Measurements from ENCODE around the gene SLC8A1. TPM values are rescaled to one million over a fixed set of nuclear protein-coding genes. Genes with fewer than 3 reads are reported as not detected.

The SLC8A1 gene
- total RNA-seq, 1 donor from 2014 or later = 2.9 TPM

DNA sequence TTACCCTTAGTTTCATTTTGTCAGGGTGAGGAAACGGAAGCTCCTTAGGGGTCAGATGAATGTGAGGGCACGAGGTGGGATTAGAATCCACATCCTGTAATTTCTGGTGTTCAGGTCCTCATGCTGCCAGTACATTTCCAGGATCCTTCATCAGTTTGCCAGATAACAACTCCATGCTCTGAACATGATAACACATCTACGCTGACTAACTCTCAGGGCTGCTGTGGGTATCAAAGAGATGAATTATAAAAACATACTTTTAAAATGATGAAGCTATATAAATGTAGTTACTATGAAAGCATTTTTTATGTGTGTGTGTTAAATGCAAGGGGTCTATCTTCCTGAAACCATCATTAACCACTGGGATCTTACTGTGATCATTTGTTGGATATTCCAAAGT lies 325.9 kb downstream of the SLC8A1 start:
- H3K9me3 Mint-ChIP-seq = no peaks in the 10 kb centered on the region
- H3K27ac Mint-ChIP-seq = no peak overlapping the region
- no peaks in the 10 kb centered on the region for H3K36me3 Mint-ChIP-seq (ENCODE audit: low read depth)
- no peak for DNase-seq (ENCODE audit: low spot score)
- H3K27me3 Mint-ChIP-seq (ENCODE audit: insufficient read depth) = no peaks in the 10 kb centered on the region
- H3K4me3 Mint-ChIP-seq = no peak overlapping the region
- intact Hi-C loops (cut with micrococcal nuclease) = loop anchor here (10.0 kb wide), 1 partner anchor 211 kb away; no protein-coding TSS in a partner anchor
- H3K4me1 Mint-ChIP-seq (ENCODE audit: low read depth) = peaks cover 10% of the 10 kb centered on the region

GRCh38 chr2:40123746-40124145 lies 328.1 kb downstream of the SLC8A1 start:
- H3K4me1 Mint-ChIP-seq (ENCODE audit: low read depth) = peaks cover 10% of the 10 kb centered on the region
- no peak for DNase-seq (ENCODE audit: low spot score)
- no peaks in the 10 kb centered on the region for H3K27me3 Mint-ChIP-seq (ENCODE audit: insufficient read depth)
- H3K36me3 Mint-ChIP-seq (ENCODE audit: low read depth) = no peaks in the 10 kb centered on the region
- H3K27ac Mint-ChIP-seq = no peak overlapping the region
- intact Hi-C loops (cut with micrococcal nuclease) = loop anchor here (10.0 kb wide), 1 partner anchor 209 kb away; no protein-coding TSS in a partner anchor
- H3K4me3 Mint-ChIP-seq = no peak overlapping the region
- no peaks in the 10 kb centered on the region for H3K9me3 Mint-ChIP-seq

DNA sequence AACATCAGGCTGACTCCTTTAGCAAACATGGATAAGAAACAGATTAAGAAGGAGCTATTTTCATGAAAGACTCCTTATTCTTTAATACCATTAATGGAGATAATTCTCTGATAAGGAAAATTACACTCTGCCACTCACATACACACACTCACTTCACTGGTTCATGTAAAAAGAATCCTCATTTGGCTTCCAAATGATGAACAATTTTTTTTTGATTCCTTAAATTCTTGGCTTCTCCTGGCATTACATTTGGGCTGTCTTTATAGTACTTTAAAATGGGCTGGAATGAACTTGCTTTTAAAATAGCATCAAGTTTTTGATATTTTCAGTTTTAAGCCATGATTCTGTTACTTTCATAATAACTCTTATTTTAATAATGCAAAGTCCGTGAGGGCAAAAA lies 328.6 kb downstream of the SLC8A1 start:
- H3K4me3 Mint-ChIP-seq = no peak overlapping the region
- no peaks in the 10 kb centered on the region for H3K9me3 Mint-ChIP-seq
- H3K27me3 Mint-ChIP-seq (ENCODE audit: insufficient read depth) = no peaks in the 10 kb centered on the region
- intact Hi-C loops (cut with micrococcal nuclease) = loop anchor here (10.0 kb wide), 1 partner anchor 209 kb away; no protein-coding TSS in a partner anchor
- no peak for DNase-seq (ENCODE audit: low spot score)
- peaks cover 10% of the 10 kb centered on the region for H3K4me1 Mint-ChIP-seq (ENCODE audit: low read depth)
- H3K27ac Mint-ChIP-seq = no peak overlapping the region
- H3K36me3 Mint-ChIP-seq (ENCODE audit: low read depth) = no peaks in the 10 kb centered on the region

- H3K4me1 Mint-ChIP-seq (ENCODE audit: low read depth) = no peaks in the 10 kb centered on the region
- intact Hi-C loops (cut with micrococcal nuclease) = loop anchor here (10.0 kb wide), 1 partner anchor 206 kb away; no protein-coding TSS in a partner anchor
- no peak for DNase-seq (ENCODE audit: low spot score)
- no peak overlapping the region for H3K27ac Mint-ChIP-seq
- no peaks in the 10 kb centered on the region for H3K9me3 Mint-ChIP-seq
- no peaks in the 10 kb centered on the region for H3K27me3 Mint-ChIP-seq (ENCODE audit: insufficient read depth)
- no peaks in the 10 kb centered on the region for H3K36me3 Mint-ChIP-seq (ENCODE audit: low read depth)
- no peak overlapping the region for H3K4me3 Mint-ChIP-seq
Measured at GRCh38 chr2:40120957-40121356, 330.9 kb downstream of the SLC8A1 start.

DNA sequence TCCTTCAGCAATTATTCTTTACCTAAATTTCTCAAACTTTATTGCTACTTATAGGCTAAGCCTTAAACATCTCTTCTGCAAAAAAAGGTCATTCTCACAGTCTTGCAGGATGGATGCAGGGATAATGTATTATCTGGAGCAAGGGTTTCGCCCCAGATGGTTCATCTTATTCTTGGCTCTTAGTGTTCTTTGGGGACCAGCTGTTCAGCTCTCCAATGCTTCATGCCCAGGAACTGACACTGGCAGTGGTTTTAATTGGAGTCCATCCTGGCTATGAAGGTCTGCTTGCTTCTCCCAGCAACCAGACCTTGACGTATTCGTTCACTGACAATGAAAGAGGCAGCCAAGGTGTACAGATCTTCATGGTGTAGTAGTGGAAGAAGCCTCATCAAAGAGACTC lies 331.9 kb downstream of the SLC8A1 start:
- H3K27me3 Mint-ChIP-seq (ENCODE audit: insufficient read depth) = no peaks in the 10 kb centered on the region
- no peaks in the 10 kb centered on the region for H3K36me3 Mint-ChIP-seq (ENCODE audit: low read depth)
- H3K9me3 Mint-ChIP-seq = no peaks in the 10 kb centered on the region
- H3K4me1 Mint-ChIP-seq (ENCODE audit: low read depth) = no peaks in the 10 kb centered on the region
- intact Hi-C loops (cut with micrococcal nuclease) = loop anchor here (10.0 kb wide), 1 partner anchor 205 kb away; no protein-coding TSS in a partner anchor
- no peak overlapping the region for H3K27ac Mint-ChIP-seq
- H3K4me3 Mint-ChIP-seq = no peak overlapping the region
- DNase-seq (ENCODE audit: low spot score) = no peak

DNA sequence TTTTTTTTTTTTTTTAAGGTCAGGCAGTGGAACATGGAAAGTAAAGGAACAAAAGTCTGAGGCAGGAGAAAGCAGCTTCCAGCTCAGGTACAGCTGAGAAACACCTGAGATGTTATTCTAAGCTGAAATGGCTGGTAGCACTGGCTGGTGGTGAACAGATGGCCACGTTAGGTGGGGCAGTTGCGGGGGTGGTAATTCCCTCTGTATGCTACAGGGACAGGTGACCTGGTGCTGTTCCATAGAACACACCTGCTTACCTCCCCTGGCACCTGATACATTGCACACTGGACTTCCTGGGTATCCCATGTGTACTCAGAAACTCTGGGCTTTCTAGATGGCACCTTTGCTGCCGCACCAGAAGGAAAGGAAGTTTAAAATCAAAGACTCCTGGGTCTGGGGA lies 333.3 kb downstream of the SLC8A1 start:
- H3K36me3 Mint-ChIP-seq (ENCODE audit: low read depth) = no peaks in the 10 kb centered on the region
- intact Hi-C loops (cut with micrococcal nuclease) = no loop called here
- no peaks in the 10 kb centered on the region for H3K4me1 Mint-ChIP-seq (ENCODE audit: low read depth)
- DNase-seq (ENCODE audit: low spot score) = no peak
- H3K9me3 Mint-ChIP-seq = no peaks in the 10 kb centered on the region
- H3K27ac Mint-ChIP-seq = no peak overlapping the region
- H3K4me3 Mint-ChIP-seq = no peak overlapping the region
- H3K27me3 Mint-ChIP-seq (ENCODE audit: insufficient read depth) = no peaks in the 10 kb centered on the region

DNA sequence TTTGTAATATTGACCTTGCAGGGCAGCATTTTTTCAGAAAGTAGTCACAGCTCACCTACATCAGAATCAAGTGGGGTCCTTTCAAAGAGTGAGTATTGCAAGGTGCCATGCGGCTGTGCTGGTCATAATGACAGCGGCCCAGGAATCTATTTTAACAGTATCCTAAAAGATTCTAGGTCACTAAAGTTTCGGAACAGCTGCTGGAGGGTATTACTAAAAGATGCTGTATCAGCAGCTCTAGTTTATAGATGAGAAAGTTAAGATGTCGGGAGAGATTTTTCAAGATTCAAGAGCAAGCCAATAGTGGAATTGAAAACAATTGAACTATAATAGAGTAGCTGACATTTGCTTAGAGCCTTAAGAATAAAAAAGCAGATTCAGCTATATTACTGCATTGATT lies 336.0 kb downstream of the SLC8A1 start:
- no peaks in the 10 kb centered on the region for H3K36me3 Mint-ChIP-seq (ENCODE audit: low read depth)
- H3K4me3 Mint-ChIP-seq = no peak overlapping the region
- DNase-seq (ENCODE audit: low spot score) = no peak
- H3K4me1 Mint-ChIP-seq (ENCODE audit: low read depth) = no peaks in the 10 kb centered on the region
- no peaks in the 10 kb centered on the region for H3K27me3 Mint-ChIP-seq (ENCODE audit: insufficient read depth)
- intact Hi-C loops (cut with micrococcal nuclease) = no loop called here
- no peak overlapping the region for H3K27ac Mint-ChIP-seq
- H3K9me3 Mint-ChIP-seq = no peaks in the 10 kb centered on the region

DNA sequence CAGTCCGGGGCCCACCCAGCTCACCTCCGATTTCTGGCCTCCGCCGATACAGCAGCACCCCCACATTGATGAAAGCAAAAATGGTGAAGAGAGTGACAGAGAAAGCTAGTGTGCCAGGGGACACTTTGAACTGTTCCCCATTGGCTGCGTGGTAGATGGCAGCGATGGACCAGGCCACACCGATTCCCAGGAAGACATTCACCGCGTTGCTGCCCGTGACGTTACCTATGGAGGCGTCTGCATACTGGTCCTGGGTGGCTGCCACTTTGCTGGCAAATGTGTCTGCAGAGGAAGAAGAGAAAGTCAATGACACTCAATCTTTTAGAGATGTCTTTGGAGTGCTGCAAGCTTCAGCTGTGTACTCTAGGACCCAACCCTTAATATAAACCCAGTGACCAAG lies 336.5 kb downstream of the SLC8A1 start:
- no peaks in the 10 kb centered on the region for H3K27me3 Mint-ChIP-seq (ENCODE audit: insufficient read depth)
- H3K9me3 Mint-ChIP-seq = no peaks in the 10 kb centered on the region
- H3K4me3 Mint-ChIP-seq = no peak overlapping the region
- no peak for DNase-seq (ENCODE audit: low spot score)
- intact Hi-C loops (cut with micrococcal nuclease) = no loop called here
- H3K4me1 Mint-ChIP-seq (ENCODE audit: low read depth) = no peaks in the 10 kb centered on the region
- no peaks in the 10 kb centered on the region for H3K36me3 Mint-ChIP-seq (ENCODE audit: low read depth)
- no peak overlapping the region for H3K27ac Mint-ChIP-seq

- Mint-ChIP-seq H3K27ac (no peak overlapping the region), H3K4me3 (no peak overlapping the region), H3K36me3 (ENCODE audit: low read depth) (no peaks in the 10 kb centered on the region), H3K9me3 (no peaks in the 10 kb centered on the region), H3K4me1 (ENCODE audit: low read depth) (no peaks in the 10 kb centered on the region), H3K27me3 (ENCODE audit: insufficient read depth) (no peaks in the 10 kb centered on the region)
- intact Hi-C loops (cut with micrococcal nuclease) = no loop called here
- DNase-seq (ENCODE audit: low spot score) = no peak
Measured at GRCh38 chr2:40113997-40114396, 337.9 kb downstream of the SLC8A1 start.

DNA sequence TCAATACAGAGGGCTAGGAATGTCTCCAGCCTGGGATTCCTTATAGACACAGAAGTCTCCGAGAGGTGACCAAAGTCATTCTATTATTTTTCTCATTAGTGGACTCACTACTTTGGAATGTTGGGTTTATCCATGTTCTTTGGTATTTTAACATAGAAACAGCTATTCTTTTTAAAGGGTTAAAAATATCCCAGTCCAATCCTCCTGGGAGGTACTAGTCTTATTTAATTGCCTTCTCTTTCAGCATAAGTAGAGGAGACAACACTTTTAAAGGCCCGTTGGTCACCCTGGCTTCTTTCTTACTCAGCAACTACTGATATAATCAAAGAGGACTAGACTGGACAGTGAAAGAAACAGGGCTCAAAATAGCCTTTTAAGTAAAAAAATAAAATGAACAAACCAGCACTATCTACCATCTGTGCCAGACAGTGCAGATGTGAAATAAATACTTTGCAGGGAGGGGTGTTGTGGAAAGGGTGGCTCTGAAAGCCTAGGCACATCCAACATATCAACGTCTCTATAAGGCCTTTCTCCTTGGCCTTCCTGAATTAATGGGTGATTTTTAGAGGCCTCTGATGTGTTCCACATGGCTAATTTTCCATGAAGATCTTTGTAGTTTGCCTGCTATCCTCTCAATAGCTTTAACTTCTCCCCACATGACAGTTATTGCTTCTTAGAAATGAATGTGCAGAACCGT lies 338.5 kb downstream of the SLC8A1 start:
- intact Hi-C loops (cut with micrococcal nuclease) = no loop called here
- Mint-ChIP-seq H3K27me3 (ENCODE audit: insufficient read depth) (no peaks in the 10 kb centered on the region), H3K4me1 (ENCODE audit: low read depth) (no peaks in the 10 kb centered on the region), H3K9me3 (no peaks in the 10 kb centered on the region), H3K27ac (no peak overlapping the region), H3K36me3 (ENCODE audit: low read depth) (no peaks in the 10 kb centered on the region), H3K4me3 (no peak overlapping the region)
- DNase-seq (ENCODE audit: low spot score) = no peak

GRCh38 chr2:40109381-40109780 lies 342.5 kb downstream of the SLC8A1 start:
- Mint-ChIP-seq H3K9me3 (no peaks in the 10 kb centered on the region), H3K4me1 (ENCODE audit: low read depth) (no peaks in the 10 kb centered on the region), H3K27ac (no peak overlapping the region)

DNA sequence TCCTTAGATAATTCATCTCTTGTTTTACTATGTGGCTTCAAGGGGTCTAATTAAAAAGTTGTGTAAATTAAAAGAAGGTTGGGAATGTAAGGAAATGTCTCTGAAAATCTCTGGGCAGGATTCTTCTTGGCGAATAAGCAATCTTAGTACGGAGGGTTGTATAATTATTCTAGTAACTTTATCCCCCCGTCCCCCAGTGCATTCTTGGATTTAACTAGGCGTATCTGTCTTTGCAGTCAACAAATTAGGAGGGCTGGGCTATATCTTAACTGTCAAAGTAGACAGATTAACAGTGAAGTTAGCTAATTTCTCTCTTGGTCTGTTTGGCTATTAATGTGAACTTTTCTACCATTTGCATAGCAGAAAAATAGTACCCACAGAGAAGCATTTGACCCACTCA lies 343.0 kb downstream of the SLC8A1 start:
- H3K27ac Mint-ChIP-seq = no peak overlapping the region
- H3K4me1 Mint-ChIP-seq (ENCODE audit: low read depth) = no peaks in the 10 kb centered on the region
- no peak for DNase-seq (ENCODE audit: low spot score)
- no peaks in the 10 kb centered on the region for H3K9me3 Mint-ChIP-seq
- intact Hi-C loops (cut with micrococcal nuclease) = loop anchor here (10.0 kb wide), 1 partner anchor 174 kb away; no protein-coding TSS in a partner anchor
- H3K4me3 Mint-ChIP-seq = no peak overlapping the region
- no peaks in the 10 kb centered on the region for H3K36me3 Mint-ChIP-seq (ENCODE audit: low read depth)
- H3K27me3 Mint-ChIP-seq (ENCODE audit: insufficient read depth) = no peaks in the 10 kb centered on the region

More at GRCh38 chr2:40109381-40109780, 342.5 kb downstream of the SLC8A1 start:
- intact Hi-C loops (cut with micrococcal nuclease) = loop anchor here (10.0 kb wide), 1 partner anchor 175 kb away; no protein-coding TSS in a partner anchor
- no peaks in the 10 kb centered on the region for H3K27me3 Mint-ChIP-seq (ENCODE audit: insufficient read depth)
- no peaks in the 10 kb centered on the region for H3K36me3 Mint-ChIP-seq (ENCODE audit: low read depth)
- H3K4me3 Mint-ChIP-seq = no peak overlapping the region
- no peak for DNase-seq (ENCODE audit: low spot score)

GRCh38 chr2:40106061-40106460 lies 345.8 kb downstream of the SLC8A1 start:
- intact Hi-C loops (cut with micrococcal nuclease) = loop anchor here (10.0 kb wide), 1 partner anchor 171 kb away; no protein-coding TSS in a partner anchor
- H3K4me3 Mint-ChIP-seq = no peak overlapping the region
- no peaks in the 10 kb centered on the region for H3K36me3 Mint-ChIP-seq (ENCODE audit: low read depth)
- no peaks in the 10 kb centered on the region for H3K4me1 Mint-ChIP-seq (ENCODE audit: low read depth)
- no peak for DNase-seq (ENCODE audit: low spot score)
- no peak overlapping the region for H3K27ac Mint-ChIP-seq
- H3K9me3 Mint-ChIP-seq = no peaks in the 10 kb centered on the region
- H3K27me3 Mint-ChIP-seq (ENCODE audit: insufficient read depth) = no peaks in the 10 kb centered on the region

Measured in activated T-helper 1 cell treated with anti-CD3 and anti-CD28 coated beads, Interleukin-12 subunit alpha, Interleukin-12 subunit beta, Interleukin-2, Interleukin-4 antibody, amounts not matched to agents 30 ng/mL and 10 ng/mL and 1 ng/mL, durations not matched to agents 14 hours and 24 hours and 36 hours (primary cell).